ENCODE data around the gene MEX3A. TPM values are rescaled to one million over a fixed set of nuclear protein-coding genes. Genes with fewer than 3 reads are reported as not detected.

The MEX3A gene
- total and polyA plus RNA-seq, 2 of the 8 experiments (the other 6 are each of a cell fraction or from before 2014, with no cell fraction given) = 34.1 to 52.4 TPM

- no peak overlapping the region for H3K4ac ChIP-seq (replicated peaks; ENCODE audit: insufficient read length, low read depth, low read length)
- WGBS, 2 experiments (ENCODE audit: extremely low coverage in 1 of 2, insufficient coverage in 1 of 2, insufficient read length in 1 of 2, insufficient replicate concordance in 2 of 2, low coverage in 1 of 2, low lambda C conversion rate in 2 of 2, missing lambda C conversion rate in 1 of 2) = 89% methylated on average over 4 of the region's 4 CpGs; no CpG with 5 or more reads in 1 of the 2 experiments
Measured at GRCh38 chr1:156026588-156026987, 55.7 kb downstream of the MEX3A start.

More at GRCh38 chr1:156026588-156026987, 55.7 kb downstream of the MEX3A start:
- no peak overlapping the region for H3K27ac ChIP-seq (ENCODE audit: low read depth, low read length)
- no peak overlapping the region for H3K9ac ChIP-seq (replicated peaks in 1 of 4; ENCODE audit: extremely low read depth in 1 of 4, low read depth in 3 of 4, low read length in 3 of 4)
- H4K20me1 ChIP-seq (replicated peaks in 1 of 2; ENCODE audit: control insufficient read depth in 1 of 2, insufficient read depth in 2 of 2, low read length in 2 of 2) = peaks cover 0 to 2% of the 10 kb centered on the region in 2 experiments
- H3K79me1 ChIP-seq (ENCODE audit: low read depth, low read length) = no peaks in the 10 kb centered on the region
- H3K23ac ChIP-seq (ENCODE audit: insufficient read length) = no peak overlapping the region
- H3K79me2 ChIP-seq (ENCODE audit: control insufficient read depth in 1 of 2, insufficient read depth in 2 of 2, low read length in 2 of 2) = no peaks in the 10 kb centered on the region
- H3K23me2 ChIP-seq (ENCODE audit: low read depth, low read length) = no peaks in the 10 kb centered on the region
- no peak overlapping the region for H2BK5ac ChIP-seq (ENCODE audit: low read depth, low read length)
- no peaks in the 10 kb centered on the region for H3K9me3 ChIP-seq (ENCODE audit: insufficient read depth in 2 of 2, low read depth in 1 of 2, low read length in 1 of 2)
- H4K91ac ChIP-seq (replicated peaks; ENCODE audit: insufficient read length, low read length) = no peak overlapping the region
- H3K36me3 ChIP-seq (ENCODE audit: control insufficient read depth in 2 of 4, insufficient read depth in 4 of 4, low read length in 3 of 4) = no peaks in the 10 kb centered on the region
- no peak overlapping the region for H3K14ac ChIP-seq (ENCODE audit: insufficient read length)
- H3K56ac ChIP-seq (replicated peaks; ENCODE audit: insufficient read length, low read depth, low read length) = no peak overlapping the region
- no peak overlapping the region for H3K18ac ChIP-seq (ENCODE audit: extremely low read depth, low read length)
- no peak overlapping the region for H2BK15ac ChIP-seq (ENCODE audit: low read length)
- no peak for DNase-seq (ENCODE audit: low read depth in 1 of 2, low spot score in 2 of 2)
- ChIA-PET CTCF (ENCODE audit: partially characterized antibody) (interaction anchor here (1.0 to 2.2 kb wide), 10 partner anchors 9 to 167 kb away, joined by 3 to 19 read pairs (median 6); partner anchors contain the start of gene SLC25A44), POLR2A (ENCODE audit: partially characterized antibody) (no interaction called here)
- TF ChIP-seq RXRA (IDR thresholded peaks at IDR 0.05; ENCODE audit: insufficient read depth, low read depth, low read length) (no peak), CBX8 (IDR thresholded peaks at IDR 0.05; ENCODE audit: borderline replicate concordance, low read depth, low read length) (no peak), CHD1 (IDR thresholded peaks at IDR 0.05; ENCODE audit: low read depth, low read length) (no peak), POLR2A (IDR thresholded peaks at IDR 0.05; ENCODE audit: control extremely low read depth in 1 of 2, low read depth in 2 of 2, low read length in 2 of 2) (no peak), JUN (IDR thresholded peaks at IDR 0.05; ENCODE audit: low read depth, low read length) (no peak), NANOG (IDR thresholded peaks at IDR 0.05; ENCODE audit: insufficient read depth, low read depth, low read length, poor library complexity, severe bottlenecking) (no peak), SP4 (IDR thresholded peaks at IDR 0.05; ENCODE audit: low read length) (no peak), EZH2 (IDR thresholded peaks at IDR 0.05; ENCODE audit: low read depth, low read length, severe bottlenecking) (no peak)
- no peak overlapping the region for H2AK5ac ChIP-seq (ENCODE audit: low read depth, low read length)
- H3K4me1 ChIP-seq (replicated peaks in 1 of 4; ENCODE audit: control insufficient read depth in 3 of 4, insufficient read depth in 4 of 4, low read length in 3 of 4) = peaks cover 0 to 3% (median 0%) of the 10 kb centered on the region in 4 experiments; a peak in 3 of 7 replicates
- no peak overlapping the region for H2BK120ac ChIP-seq (replicated peaks; ENCODE audit: low read depth, low read length)
- H4K8ac ChIP-seq (ENCODE audit: extremely low read depth, insufficient read depth, low read length) = no peak overlapping the region
- peaks cover 0 to 4% (median under 1%) of the 10 kb centered on the region in 4 experiments; a peak in 1 of 7 replicates for H3K27me3 ChIP-seq (replicated peaks in 1 of 4; ENCODE audit: control insufficient read depth in 3 of 4, extremely low read depth in 1 of 4, insufficient read depth in 3 of 4, low read length in 3 of 4)
- no peak overlapping the region for H2BK20ac ChIP-seq (ENCODE audit: low read length)
- H3K4me3 ChIP-seq (ENCODE audit: extremely low read depth in 1 of 4, insufficient read depth in 2 of 4, low read depth in 3 of 4, low read length in 4 of 4) = no peak overlapping the region
- H3K4me2 ChIP-seq (ENCODE audit: insufficient read depth in 1 of 2, low read depth in 2 of 2, low read length in 2 of 2) = no peak overlapping the region
- no peak overlapping the region for H4K5ac ChIP-seq (ENCODE audit: insufficient read length, low read depth, low read length)
- no peak for FAIRE-seq
- H2BK12ac ChIP-seq (ENCODE audit: low read depth, low read length) = no peak overlapping the region
- no peak overlapping the region for H2AFZ ChIP-seq (ENCODE audit: low read length)

Measured in H1 (cell line).